NB4 (cell line): Measurements from ENCODE around the gene MTHFSD.

ENCODE experiments used
- DNase-seq: peaks from one replicate; pipeline ENCODE4 v3.0.0; 2010; ENCODE audit warnings: low read depth
- H3K4me3 ChIP-seq: one replicate; pipeline ENCODE4 v1.5.1; 2011; ENCODE audit warnings: mild to moderate bottlenecking, low read depth, low read length, moderate library complexity
- MYC ChIP-seq: IDR thresholded peaks from 2 replicates; pipeline ENCODE4 v1.6.1; 2011; ENCODE audit warnings: low read depth, low read length
- POLR2A ChIP-seq: IDR thresholded peaks from 2 replicates; pipeline ENCODE4 v1.6.1; 2011; ENCODE audit warnings: mild to moderate bottlenecking; ENCODE audit not compliant: insufficient read length; ENCODE audit errors: extremely low read depth
- TF ChIP-seq, protein P1 (sequence below): IDR thresholded peaks from one replicate; pipeline ENCODE4 v1.5.1; 2012; ENCODE audit warnings: low read depth, low read length
- TF ChIP-seq, protein P2 (sequence below): IDR thresholded peaks from 2 replicates; pipeline ENCODE4 v1.6.1; 2011; ENCODE audit warnings: low read depth, low read length

The MTHFSD gene

DNA sequence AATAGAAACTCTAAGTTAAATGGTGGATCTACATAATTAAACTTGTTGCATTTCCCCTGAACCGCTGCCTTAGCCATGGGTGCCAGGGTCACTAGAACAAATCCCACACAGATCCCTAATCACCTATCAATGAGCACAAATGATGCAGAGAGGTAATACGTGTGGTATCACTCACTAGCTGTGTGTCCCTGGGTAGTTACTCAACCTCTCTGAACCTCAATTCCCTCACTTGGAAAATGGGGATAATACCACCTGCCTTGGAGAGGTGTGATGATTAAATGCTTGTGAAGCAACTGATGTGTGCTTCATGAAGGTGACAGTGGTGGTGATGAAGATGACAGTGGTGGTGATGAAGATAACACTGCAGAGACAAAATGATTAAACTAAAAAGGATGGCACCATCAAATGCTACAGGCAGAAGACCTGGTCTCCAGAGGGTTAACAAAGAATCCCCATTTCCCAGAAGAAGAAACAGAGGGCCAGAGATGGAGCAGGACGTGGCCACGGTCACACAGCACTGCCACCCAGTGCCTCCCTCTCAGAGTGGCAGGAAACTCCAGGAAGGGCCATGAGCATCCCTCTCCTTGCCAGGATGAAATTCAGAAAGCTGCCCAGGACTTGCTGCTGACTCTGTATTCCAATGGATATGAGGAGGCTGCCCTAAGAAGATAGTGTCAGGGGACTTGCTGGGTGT is 62.6 kb downstream of the MTHFSD start:
- TF ChIP-seq POLR2A (no peak), MYC (no peak)
- TF ChIP-seq, protein P1, sequence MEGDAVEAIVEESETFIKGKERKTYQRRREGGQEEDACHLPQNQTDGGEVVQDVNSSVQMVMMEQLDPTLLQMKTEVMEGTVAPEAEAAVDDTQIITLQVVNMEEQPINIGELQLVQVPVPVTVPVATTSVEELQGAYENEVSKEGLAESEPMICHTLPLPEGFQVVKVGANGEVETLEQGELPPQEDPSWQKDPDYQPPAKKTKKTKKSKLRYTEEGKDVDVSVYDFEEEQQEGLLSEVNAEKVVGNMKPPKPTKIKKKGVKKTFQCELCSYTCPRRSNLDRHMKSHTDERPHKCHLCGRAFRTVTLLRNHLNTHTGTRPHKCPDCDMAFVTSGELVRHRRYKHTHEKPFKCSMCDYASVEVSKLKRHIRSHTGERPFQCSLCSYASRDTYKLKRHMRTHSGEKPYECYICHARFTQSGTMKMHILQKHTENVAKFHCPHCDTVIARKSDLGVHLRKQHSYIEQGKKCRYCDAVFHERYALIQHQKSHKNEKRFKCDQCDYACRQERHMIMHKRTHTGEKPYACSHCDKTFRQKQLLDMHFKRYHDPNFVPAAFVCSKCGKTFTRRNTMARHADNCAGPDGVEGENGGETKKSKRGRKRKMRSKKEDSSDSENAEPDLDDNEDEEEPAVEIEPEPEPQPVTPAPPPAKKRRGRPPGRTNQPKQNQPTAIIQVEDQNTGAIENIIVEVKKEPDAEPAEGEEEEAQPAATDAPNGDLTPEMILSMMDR = no peak
- TF ChIP-seq, protein P2, sequence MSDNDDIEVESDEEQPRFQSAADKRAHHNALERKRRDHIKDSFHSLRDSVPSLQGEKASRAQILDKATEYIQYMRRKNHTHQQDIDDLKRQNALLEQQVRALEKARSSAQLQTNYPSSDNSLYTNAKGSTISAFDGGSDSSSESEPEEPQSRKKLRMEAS = no peak
- H3K4me3 ChIP-seq = no peak overlapping the region
- DNase-seq = no peak

DNA sequence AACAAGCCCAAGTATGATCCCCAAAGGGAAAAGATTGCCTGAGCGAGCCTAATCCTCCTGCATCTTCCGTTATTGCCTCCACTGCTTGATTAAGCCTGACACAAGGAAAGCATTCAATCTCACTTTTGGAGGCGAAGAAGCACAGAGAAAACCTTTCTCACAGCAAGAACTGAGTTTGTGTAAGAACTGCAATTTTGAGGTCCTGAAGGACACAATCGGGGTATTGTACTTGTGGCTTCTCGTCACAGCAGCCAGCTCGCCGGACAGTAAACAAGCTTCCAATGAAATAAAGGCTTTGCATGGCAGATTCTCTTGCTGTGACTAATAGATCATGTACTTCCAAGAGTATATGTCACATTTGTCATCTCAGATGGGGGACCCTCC is 63.4 kb downstream of the MTHFSD start:
- no peak for DNase-seq
- no peak overlapping the region for H3K4me3 ChIP-seq
- TF ChIP-seq POLR2A = no peak
- TF ChIP-seq, protein P1 = no peak
- no peak for TF ChIP-seq MYC
- TF ChIP-seq, protein P2 = no peak

DNA sequence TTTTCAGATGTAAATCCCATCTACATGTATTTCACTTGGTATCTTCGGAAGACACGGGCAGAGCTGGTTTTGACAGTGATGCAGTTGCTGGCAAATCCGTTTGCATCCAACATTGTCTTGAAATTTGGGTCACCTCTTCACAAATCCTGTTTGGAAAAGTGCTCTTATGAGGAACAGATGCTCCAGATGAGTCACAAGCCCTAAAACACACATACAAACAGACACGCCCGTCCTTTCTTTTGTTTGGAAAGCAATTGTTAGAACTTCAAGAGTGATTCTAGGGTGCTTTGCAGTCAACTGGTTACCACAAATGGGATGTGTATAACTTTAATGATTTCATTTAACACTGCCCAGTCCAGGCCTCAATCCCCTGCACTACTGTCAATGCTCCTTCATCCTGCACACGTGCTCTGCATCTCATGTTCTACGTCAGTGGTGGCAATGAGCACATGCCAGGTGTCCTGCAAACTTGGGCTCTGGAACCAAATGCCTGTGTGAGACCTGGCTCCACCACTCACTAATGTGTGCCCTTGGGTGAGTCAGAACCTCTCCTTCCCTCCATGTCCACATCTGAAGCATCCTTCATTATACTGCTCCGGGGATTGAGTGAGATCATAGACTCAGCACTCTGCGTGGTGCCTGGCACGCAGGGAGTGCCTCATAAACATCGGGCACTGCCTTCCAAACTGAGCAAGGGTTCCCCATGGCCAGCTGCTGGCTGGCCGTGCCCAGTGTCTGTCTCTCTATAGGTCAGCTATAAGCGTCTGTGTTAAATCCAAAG is 64.0 kb downstream of the MTHFSD start:
- H3K4me3 ChIP-seq = no peak overlapping the region
- no peak for DNase-seq
- TF ChIP-seq, protein P2 = no peak
- TF ChIP-seq MYC (no peak), POLR2A (no peak)
- TF ChIP-seq, protein P1 = no peak

DNA sequence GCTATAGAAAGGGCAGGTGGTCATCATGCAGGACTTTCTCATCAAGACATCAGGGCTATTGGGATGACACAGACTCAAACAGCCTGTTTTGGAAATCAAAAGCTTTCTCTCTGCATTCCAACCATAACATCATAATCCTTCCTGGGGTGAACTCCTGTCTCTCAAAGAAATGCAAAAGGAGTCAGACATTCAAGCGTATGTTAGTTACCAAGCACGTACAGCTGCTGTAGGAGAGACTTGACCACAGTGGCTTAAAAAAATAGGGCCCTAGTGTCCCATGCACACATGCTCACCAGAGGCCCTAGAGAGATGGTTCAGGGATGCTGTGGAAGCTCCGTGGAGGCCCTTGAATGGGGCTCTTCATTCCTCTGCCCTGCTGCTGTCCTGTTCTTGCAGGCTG is 69.3 kb downstream of the MTHFSD start:
- H3K4me3 ChIP-seq = no peak overlapping the region
- DNase-seq = no peak
- TF ChIP-seq, protein P1 = no peak
- TF ChIP-seq, protein P2 = no peak
- TF ChIP-seq MYC (no peak), POLR2A (no peak)

DNA sequence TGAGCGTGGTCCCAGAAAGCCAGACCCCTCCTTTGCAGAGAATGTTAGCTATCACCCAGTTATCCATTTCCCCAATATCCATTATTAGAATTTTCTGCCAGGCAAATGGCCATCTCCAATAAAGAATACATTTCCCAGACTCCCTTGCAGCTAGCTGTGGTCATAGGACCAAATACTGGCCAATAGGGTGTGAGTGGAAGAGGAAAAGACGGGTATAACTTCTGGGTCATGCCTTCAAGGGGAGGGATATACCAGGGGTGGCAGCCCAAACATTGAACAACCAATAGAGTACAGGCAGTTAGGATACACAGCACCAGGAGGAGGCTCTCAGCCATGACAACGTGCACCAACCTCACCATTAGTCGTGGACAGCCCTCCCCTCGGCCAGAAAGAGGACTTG is 70.8 kb downstream of the MTHFSD start:
- H3K4me3 ChIP-seq = no peak overlapping the region
- no peak for DNase-seq
- TF ChIP-seq, protein P2 = no peak
- TF ChIP-seq MYC = no peak
- TF ChIP-seq, protein P1 = no peak
- TF ChIP-seq POLR2A = no peak
